ENCODE measurements around the gene COPG1.

GRCh38 chr3:129320261-129320660, 70.9 kb downstream of the COPG1 start:
- TF ChIP-seq EZH2 (IDR thresholded peaks at IDR 0.05; ENCODE audit: borderline replicate concordance) (no peak), CTCF (IDR thresholded peaks at IDR 0.05; ENCODE audit: poor library complexity) (no peak)

Measured in hepatocyte (in vitro differentiated cells).